Measurements from ENCODE around the gene LRRC23. TPM values are rescaled to one million over a fixed set of nuclear protein-coding genes. Genes with fewer than 3 reads are reported as not detected.

LRRC23 gene
- total RNA-seq, 1 donor from 2014 or later = 2.6 TPM

GRCh38 chr12:6936636-6937480 lies 32.2 kb downstream of the LRRC23 start:
- no peak overlapping the region for H3K27ac Mint-ChIP-seq (ENCODE audit: unreplicated experiment)
- DNase-seq = no peak
- peaks cover 13% of the 10 kb centered on the region for H3K36me3 Mint-ChIP-seq (ENCODE audit: unreplicated experiment)
- peak overlapping the region; percentile 49 for H3K4me3 Mint-ChIP-seq (ENCODE audit: unreplicated experiment)
- peaks cover 5% of the 10 kb centered on the region for H3K4me1 Mint-ChIP-seq (ENCODE audit: low read depth, unreplicated experiment)
- no peak for TF ChIP-seq CTCF (IDR thresholded peaks at IDR 0.05; ENCODE audit: partially characterized antibody, unreplicated experiment)
- peaks cover 20% of the 10 kb centered on the region for H3K9me3 Mint-ChIP-seq (ENCODE audit: unreplicated experiment)
- H3K27me3 Mint-ChIP-seq (ENCODE audit: unreplicated experiment) = peaks cover 18% of the 10 kb centered on the region

- peak; percentile 91 for DNase-seq
- Mint-ChIP-seq H3K4me3 (ENCODE audit: unreplicated experiment) (peak overlapping the region; percentile 76), H3K4me1 (ENCODE audit: low read depth, unreplicated experiment) (peaks cover 5% of the 10 kb centered on the region), H3K36me3 (ENCODE audit: unreplicated experiment) (peaks cover 13% of the 10 kb centered on the region), H3K27me3 (ENCODE audit: unreplicated experiment) (peaks cover 24% of the 10 kb centered on the region), H3K27ac (ENCODE audit: unreplicated experiment) (peak overlapping the region; percentile 75), H3K9me3 (ENCODE audit: unreplicated experiment) (peaks cover 24% of the 10 kb centered on the region)
- TF ChIP-seq CTCF (IDR thresholded peaks at IDR 0.05; ENCODE audit: partially characterized antibody, unreplicated experiment) = peak; percentile 93
Observed at GRCh38 chr12:6937481-6938352, 33.1 kb downstream of the LRRC23 start.

GRCh38 chr12:6938353-6939190 lies 34.0 kb downstream of the LRRC23 start:
- TF ChIP-seq CTCF (IDR thresholded peaks at IDR 0.05; ENCODE audit: partially characterized antibody, unreplicated experiment) = peak; percentile 33
- Mint-ChIP-seq H3K36me3 (ENCODE audit: unreplicated experiment) (peaks cover 13% of the 10 kb centered on the region), H3K4me3 (ENCODE audit: unreplicated experiment) (peak overlapping the region; percentile 81)

GRCh38 chr12:6939191-6939540 lies 34.5 kb downstream of the LRRC23 start:
- peak overlapping the region; percentile 85 for H3K27ac Mint-ChIP-seq (ENCODE audit: unreplicated experiment)
- peak overlapping the region; percentile 81 for H3K4me3 Mint-ChIP-seq (ENCODE audit: unreplicated experiment)
- H3K9me3 Mint-ChIP-seq (ENCODE audit: unreplicated experiment) = peaks cover 34% of the 10 kb centered on the region
- H3K4me1 Mint-ChIP-seq (ENCODE audit: low read depth, unreplicated experiment) = peaks cover 7% of the 10 kb centered on the region
- DNase-seq = no peak
- H3K27me3 Mint-ChIP-seq (ENCODE audit: unreplicated experiment) = peaks cover 29% of the 10 kb centered on the region
- TF ChIP-seq CTCF (IDR thresholded peaks at IDR 0.05; ENCODE audit: partially characterized antibody, unreplicated experiment) = no peak
- H3K36me3 Mint-ChIP-seq (ENCODE audit: unreplicated experiment) = peaks cover 13% of the 10 kb centered on the region

More at GRCh38 chr12:6938353-6939190, 34.0 kb downstream of the LRRC23 start:
- H3K27ac Mint-ChIP-seq (ENCODE audit: unreplicated experiment) = peak overlapping the region; percentile 85
- peaks cover 26% of the 10 kb centered on the region for H3K27me3 Mint-ChIP-seq (ENCODE audit: unreplicated experiment)
- H3K4me1 Mint-ChIP-seq (ENCODE audit: low read depth, unreplicated experiment) = peaks cover 5% of the 10 kb centered on the region
- DNase-seq = no peak
- peaks cover 30% of the 10 kb centered on the region for H3K9me3 Mint-ChIP-seq (ENCODE audit: unreplicated experiment)
